Right lobe of liver (tissue), 4 donors: Measurements from ENCODE around the gene MID1.

ENCODE experiments used
- CTCF ChIP-seq, 4 donors: fragments of 200-600 bp in 3 of 4; fragments of 450-650 bp in 1 of 4; IDR thresholded peaks; one replicate each; pipeline versions ENCODE4 v1.5.1 to v1.8.0; 2016 to 2022; ENCODE audit warnings: antibody characterized with exemption in 4 of 4, mild to moderate bottlenecking in 2 of 4
- POLR2A ChIP-seq: fragments of 450-650 bp; IDR thresholded peaks from one replicate; pipeline ENCODE4 v1.6.1; 2017; ENCODE audit warnings: antibody characterized with exemption, mild to moderate bottlenecking
- donor health status: DM: no; HTN: no; CAD: no.
- donor health status: DM: no; HTN: no; CAD: no.
- donor health status: DM: no; HTN: yes; CAD: no.

- TF ChIP-seq CTCF (IDR thresholded peaks at IDR 0.05) (no peak), POLR2A (no peak)
Measured at GRCh38 chrX:10496345-10496965, 123.9 kb downstream of the MID1 start.
